Smooth muscle cell (in vitro differentiated cells): ENCODE results near the gene IDS. TPM values are rescaled to one million over a fixed set of nuclear protein-coding genes. Genes with fewer than 3 reads are reported as not detected.
"Not testable (repeated sequence)": the region's sequence is repeated elsewhere in the genome, so short reads cannot be mapped to it uniquely, and the experiment has no call there.

Experiments used
- DNase-seq: peaks from one replicate; lab custom pipeline; 2025; ENCODE audit not compliant: unreplicated experiment; lab: John Stamatoyannopoulos, UW
- H2AFZ ChIP-seq: fragments of 200-600 bp; sonication (generic); 2 replicates; pipeline ENCODE4 v1.6.0; 2016; ENCODE audit warnings: antibody characterized with exemption, low read depth, mild to moderate bottlenecking
- H3F3A ChIP-seq: fragments of 200-600 bp; sonication (generic); 2 replicates; pipeline ENCODE4 v1.6.0; 2017; ENCODE audit warnings: antibody characterized with exemption, low read depth
- H3K27ac ChIP-seq: fragments of 200-600 bp; sonication (generic); 2 replicates; pipeline ENCODE4 v1.5.1; 2016; ENCODE audit warnings: low read depth, mild to moderate bottlenecking
- H3K27me3 ChIP-seq: fragments of 200-600 bp; sonication (generic); 2 replicates; pipeline ENCODE4 v1.6.1; 2016; ENCODE audit warnings: low read depth, mild to moderate bottlenecking
- H3K36me3 ChIP-seq: fragments of 200-600 bp; sonication (generic); 2 replicates; pipeline ENCODE4 v1.5.1; 2016; ENCODE audit warnings: low read depth
- H3K4me1 ChIP-seq: fragments of 200-600 bp; sonication (generic); 2 replicates; pipeline ENCODE4 v1.5.1; 2016; ENCODE audit warnings: low read depth
- H3K4me2 ChIP-seq: fragments of 200-600 bp; sonication (generic); 2 replicates; pipeline ENCODE4 v1.6.0; 2016; ENCODE audit warnings: mild to moderate bottlenecking
- H3K4me3 ChIP-seq: fragments of 200-600 bp; sonication (generic); 2 replicates; pipeline ENCODE4 v1.5.1; 2016; ENCODE audit warnings: mild to moderate bottlenecking
- H3K79me2 ChIP-seq: fragments of 200-600 bp; sonication (generic); 2 replicates; pipeline ENCODE4 v1.6.0; 2016; ENCODE audit warnings: low read depth, mild to moderate bottlenecking
- H3K9ac ChIP-seq: fragments of 200-600 bp; sonication (generic); 2 replicates; pipeline ENCODE4 v1.6.0; 2016; ENCODE audit warnings: low read depth
- H3K9me3 ChIP-seq: fragments of 200-600 bp; sonication (generic); replicated peaks from 2 replicates; pipeline ENCODE4 v1.5.1; 2016; ENCODE audit warnings: low read depth
- H4K20me1 ChIP-seq: fragments of 200-600 bp; sonication (generic); 2 replicates; pipeline ENCODE4 v1.6.0; 2016; ENCODE audit warnings: low read depth
- CTCF ChIP-seq: fragments of 200-600 bp; sonication (generic); IDR thresholded peaks from 2 replicates; pipeline ENCODE4 v1.5.1; 2017; ENCODE audit warnings: borderline replicate concordance, mild to moderate bottlenecking, antibody characterized with exemption; ENCODE audit not compliant: insufficient read depth, poor library complexity, severe bottlenecking
- WGBS: methylation state at CpG from one replicate; pipeline ENCODE4 v1.1.7; 2016; ENCODE audit warnings: low lambda C conversion rate; 5-methylcytosine and 5-hydroxymethylcytosine counted together
- polyA plus RNA-seq: library from polyadenylated mRNA; unstranded; fragments of >200 nt; fragmentation: Nextera tagmentation; extraction: Ambion mirVana; gene quantifications from 2 replicates; pipeline ENCODE4 v1.2.1, GENCODE V29; 2016
- total RNA-seq: library from RNA; depleted of rRNA; stranded (reverse); fragments of >200 nt; gene quantifications from 2 replicates; pipeline ENCODE4 v1.2.3, GENCODE V29; 2014

The IDS gene
- total and polyA plus RNA-seq, 2 experiments from 2014 or later: 70.5 to 111 TPM

- no peaks in the 10 kb centered on the region for H3K79me2 ChIP-seq
- H3K27ac ChIP-seq: no peak overlapping the region
- no peaks in the 10 kb centered on the region for H3F3A ChIP-seq
- H3K4me1 ChIP-seq: no peaks in the 10 kb centered on the region
- H3K4me2 ChIP-seq: no peak overlapping the region
- no peak overlapping the region for H3K4me3 ChIP-seq
- WGBS: 72% methylated on average over 2 of the region's 2 CpGs
- no peaks in the 10 kb centered on the region for H3K27me3 ChIP-seq
- H3K9ac ChIP-seq: no peak overlapping the region
- H4K20me1 ChIP-seq: peaks cover 35% of the 10 kb centered on the region
- no peak overlapping the region for H2AFZ ChIP-seq
- no peak for TF ChIP-seq CTCF
- H3K9me3 ChIP-seq: no peaks in the 10 kb centered on the region
- no peak for DNase-seq
- H3K36me3 ChIP-seq: no peaks in the 10 kb centered on the region
These were observed 13.3 kb downstream of the IDS start for GRCh38 chrX:149491812-149492211.

DNA sequence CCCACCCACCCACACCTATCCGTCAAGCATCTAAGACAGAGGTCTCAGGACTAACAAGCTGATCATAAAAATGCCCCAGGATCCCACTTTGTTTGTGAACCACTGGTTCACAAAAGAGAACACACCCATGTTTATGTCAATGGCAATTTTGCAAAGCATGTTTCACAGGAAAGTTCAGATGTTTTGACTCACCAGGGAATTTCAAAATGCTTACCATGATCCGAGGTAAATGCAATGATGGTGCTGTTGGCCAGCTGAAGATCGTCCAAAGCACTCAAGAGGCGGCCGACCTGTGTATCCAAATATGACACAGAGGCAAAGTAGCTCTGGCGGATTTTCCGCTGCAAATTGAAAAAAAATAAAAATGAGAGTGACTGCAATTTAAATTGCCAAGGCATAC is 15.0 kb downstream of the IDS start:
- Histone ChIP-seq H3K79me2 (no peaks in the 10 kb centered on the region), H3K27me3 (no peaks in the 10 kb centered on the region), H3K27ac (no peak overlapping the region), H3K9ac (no peak overlapping the region), H4K20me1 (peaks cover 40% of the 10 kb centered on the region), H3K4me1 (no peaks in the 10 kb centered on the region), H3K9me3 (no peaks in the 10 kb centered on the region), H2AFZ (no peak overlapping the region), H3K36me3 (no peaks in the 10 kb centered on the region), H3F3A (no peaks in the 10 kb centered on the region), H3K4me2 (no peak overlapping the region), H3K4me3 (no peak overlapping the region)
- no peak for TF ChIP-seq CTCF
- no peak for DNase-seq
- 81% methylated on average over 7 of the region's 7 CpGs for WGBS

GRCh38 chrX:149488411-149489052 is 16.6 kb downstream of the IDS start:
- H3K27me3 ChIP-seq, H3K9ac ChIP-seq, H3K4me3 ChIP-seq, H3K9me3 ChIP-seq, H3K36me3 ChIP-seq, H2AFZ ChIP-seq, H3K27ac ChIP-seq, H3F3A ChIP-seq, H3K4me1 ChIP-seq, H3K79me2 ChIP-seq, H3K4me2 ChIP-seq, DNase-seq: not testable (repeated sequence)
- 86% methylated on average over 12 of the region's 17 CpGs for WGBS
- peaks cover 26% of the 10 kb centered on the region for H4K20me1 ChIP-seq

DNA sequence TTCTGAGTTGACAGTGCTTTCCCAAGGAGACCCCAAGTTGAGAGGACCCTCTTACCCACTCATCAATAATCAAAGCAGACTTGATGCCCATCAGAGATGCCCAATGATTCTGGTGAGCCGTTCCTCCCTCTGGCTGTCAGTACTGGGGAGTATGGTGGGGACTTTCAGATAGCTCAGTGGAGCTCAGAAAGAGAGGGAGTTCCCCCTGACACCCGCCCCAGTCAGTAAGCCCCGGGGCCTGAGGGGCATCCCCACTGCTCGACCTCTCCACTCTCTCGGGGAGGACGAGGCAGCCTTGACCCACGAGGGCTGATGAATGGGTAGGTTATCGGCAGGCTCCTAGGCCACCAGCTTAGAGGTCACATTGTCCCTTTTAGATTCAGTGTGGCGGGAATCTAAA is 17.1 kb downstream of the IDS start:
- H3K36me3 ChIP-seq, DNase-seq, H3K9ac ChIP-seq, H3K79me2 ChIP-seq, H3K4me2 ChIP-seq, H3F3A ChIP-seq, H3K4me3 ChIP-seq, H2AFZ ChIP-seq, H3K27ac ChIP-seq, H3K9me3 ChIP-seq, H3K27me3 ChIP-seq, H3K4me1 ChIP-seq: not testable (repeated sequence)
- peaks cover 26% of the 10 kb centered on the region for H4K20me1 ChIP-seq
- WGBS: 94% methylated on average over 7 of the region's 9 CpGs

- Histone ChIP-seq H3K27ac (no peak overlapping the region), H3K4me1 (no peaks in the 10 kb centered on the region), H3K9me3 (no peaks in the 10 kb centered on the region), H2AFZ (no peak overlapping the region), H3K9ac (no peak overlapping the region), H4K20me1 (peaks cover 21% of the 10 kb centered on the region), H3K4me2 (no peak overlapping the region), H3F3A (no peaks in the 10 kb centered on the region), H3K4me3 (no peak overlapping the region), H3K27me3 (no peaks in the 10 kb centered on the region), H3K79me2 (no peaks in the 10 kb centered on the region), H3K36me3 (peaks cover 6% of the 10 kb centered on the region)
- peak; percentile 23 for TF ChIP-seq CTCF
- WGBS: 83% methylated on average over 6 of the region's 6 CpGs
- no peak for DNase-seq
These were observed 17.8 kb downstream of the IDS start for GRCh38 chrX:149487292-149487691.
